HL-60/S4 treated with phorbol 12-myristate 13-acetate at 8.2 ng/mL for 4 days and 3 days (cell line): ENCODE results near the gene BAIAP2L2.
"Not testable (repeated sequence)": the region's sequence is repeated elsewhere in the genome, so short reads cannot be mapped to it uniquely, and the experiment has no call there.

Source experiments
- in situ Hi-C: fragments of 300-500 bp; cut with MboI; formaldehyde crosslinking; loops from 2 replicates; pipeline ENCODE4 v1.15.0; 2022; ENCODE audit warnings: low sequenced_read_pairs

Gene BAIAP2L2

DNA sequence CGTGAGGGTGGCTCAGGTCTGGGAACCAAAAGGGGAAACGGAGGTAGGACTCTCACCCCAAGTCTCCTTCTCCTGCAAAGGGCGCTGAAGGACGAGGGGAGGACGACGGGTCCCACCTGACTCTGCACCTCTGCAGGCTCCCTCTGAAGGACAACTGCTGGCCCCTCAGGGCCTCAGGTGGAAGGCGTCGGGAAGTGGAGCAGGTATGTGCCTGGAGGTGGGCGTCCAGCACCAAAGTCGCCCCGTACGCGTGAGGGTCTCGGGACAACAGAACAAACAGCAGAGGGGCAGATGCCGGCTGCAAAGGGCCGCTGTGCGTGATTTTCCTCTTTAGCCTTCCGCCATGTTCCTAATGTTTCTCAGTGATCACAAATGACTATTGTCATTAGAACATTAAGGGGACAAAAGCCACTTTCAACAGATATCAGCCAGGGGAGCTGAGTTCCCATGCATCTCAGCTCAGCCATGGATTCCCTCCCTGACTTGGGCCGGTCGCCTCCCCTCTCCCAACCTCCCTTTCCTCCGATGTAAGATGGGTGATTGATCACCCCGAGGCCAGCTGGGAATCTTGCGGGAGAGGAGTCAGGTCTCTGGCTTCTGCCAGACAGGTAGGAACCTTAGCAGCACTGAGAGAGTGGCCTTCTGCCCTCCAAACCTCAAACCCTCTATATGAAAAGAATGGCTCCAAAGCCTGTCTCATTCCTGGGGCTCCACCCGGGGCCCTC is 27.3 kb downstream of the BAIAP2L2 start:
- in situ Hi-C loops: no loop called here

DNA sequence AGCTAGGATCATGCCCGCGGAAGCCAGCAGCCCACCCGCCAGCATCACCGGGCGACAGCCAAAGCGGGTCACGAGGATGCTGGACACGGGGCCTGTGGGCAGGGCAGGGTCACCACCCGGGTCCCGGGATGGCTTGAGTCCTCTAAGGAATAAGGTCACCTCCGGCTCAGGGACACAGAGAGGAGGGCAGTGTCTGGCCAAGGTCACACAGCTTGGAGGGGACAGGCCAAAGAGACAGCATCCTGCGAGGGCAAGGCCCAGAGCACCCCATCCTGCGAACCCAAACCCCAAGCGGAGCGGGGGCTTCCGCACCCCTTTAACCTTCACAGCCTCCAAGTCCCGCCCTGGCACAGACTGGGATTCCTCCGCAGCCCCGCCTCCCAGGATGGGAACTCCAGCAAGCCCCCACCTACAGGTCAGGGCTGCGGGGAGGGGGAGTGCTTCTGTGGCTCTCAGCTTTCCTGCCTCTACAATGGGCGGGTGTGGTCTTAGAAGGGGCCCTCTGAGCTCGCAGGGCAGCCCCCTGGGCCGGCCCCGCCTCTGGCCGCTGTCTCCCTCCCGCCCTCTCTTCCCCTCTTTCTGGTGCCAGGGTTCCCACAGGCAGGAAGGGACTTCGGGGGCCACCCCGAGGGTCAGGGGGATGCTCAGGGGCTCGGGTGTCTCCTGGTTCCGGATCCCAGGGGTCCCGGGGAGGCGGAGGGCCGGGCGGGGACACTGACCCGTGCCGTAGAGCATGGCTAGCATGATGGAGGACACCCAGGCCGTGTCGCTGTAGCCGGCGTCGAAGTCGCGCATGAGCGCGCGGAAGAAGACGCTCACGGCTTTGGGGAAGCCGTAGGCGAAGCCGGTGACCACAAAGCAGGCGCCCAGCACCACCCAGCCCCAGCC is 28.3 kb downstream of the BAIAP2L2 start:
- in situ Hi-C loops: no loop called here

DNA sequence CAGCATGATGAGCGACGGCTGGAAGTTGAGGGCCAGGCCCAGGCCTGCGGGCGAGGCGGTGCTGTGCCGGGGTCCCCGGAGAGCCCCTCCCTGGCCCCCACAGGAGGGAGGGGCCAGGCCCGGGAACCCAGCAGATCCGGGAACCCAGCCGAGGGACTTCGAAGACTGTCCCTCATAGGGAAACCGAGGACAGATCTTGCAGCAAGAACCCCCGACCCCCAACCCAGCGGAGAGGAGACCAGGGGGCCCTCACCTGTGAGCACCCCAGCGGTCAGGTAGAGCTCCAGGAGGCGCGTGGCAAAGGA is 28.9 kb downstream of the BAIAP2L2 start:
- in situ Hi-C loops: no loop called here

DNA sequence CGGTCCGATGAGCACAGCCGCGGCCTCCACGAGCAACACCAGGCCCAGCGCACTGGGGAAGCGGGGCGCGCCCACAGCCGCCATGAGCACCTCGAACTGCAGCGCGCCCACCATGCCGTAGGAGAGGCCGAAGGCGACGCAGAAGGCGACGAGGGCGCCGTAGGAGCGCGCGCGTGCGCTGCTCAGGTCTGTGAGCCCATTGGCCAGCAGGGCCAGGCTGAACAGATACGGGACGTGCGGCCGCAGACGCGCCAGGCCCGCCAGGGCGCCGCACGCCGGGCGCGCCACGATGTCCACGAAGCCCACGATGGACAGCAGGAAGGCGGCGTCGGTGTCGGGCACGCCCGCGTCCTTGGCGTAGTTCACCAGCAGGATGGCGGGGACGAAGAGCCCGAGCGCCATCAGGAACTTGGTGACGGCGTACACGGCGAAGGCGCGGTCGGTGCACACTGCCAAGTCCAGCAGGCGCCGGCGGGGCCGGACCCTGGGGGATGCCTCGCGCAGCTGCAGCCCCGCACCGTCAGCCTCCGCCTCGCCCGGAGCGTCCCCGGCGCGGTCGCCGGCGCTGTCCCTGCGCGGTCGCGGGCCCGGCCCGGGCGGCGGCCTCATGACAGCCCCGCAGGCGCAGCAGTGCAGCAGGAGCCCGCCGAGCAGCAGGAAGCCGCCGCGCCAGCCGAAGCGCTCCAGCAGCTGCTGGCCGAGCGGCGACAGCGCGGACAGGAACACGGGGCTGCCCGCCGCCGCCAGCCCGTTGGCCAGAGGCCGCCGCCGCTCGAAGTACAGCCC is 29.4 kb downstream of the BAIAP2L2 start:
- in situ Hi-C loops: no loop called here

DNA sequence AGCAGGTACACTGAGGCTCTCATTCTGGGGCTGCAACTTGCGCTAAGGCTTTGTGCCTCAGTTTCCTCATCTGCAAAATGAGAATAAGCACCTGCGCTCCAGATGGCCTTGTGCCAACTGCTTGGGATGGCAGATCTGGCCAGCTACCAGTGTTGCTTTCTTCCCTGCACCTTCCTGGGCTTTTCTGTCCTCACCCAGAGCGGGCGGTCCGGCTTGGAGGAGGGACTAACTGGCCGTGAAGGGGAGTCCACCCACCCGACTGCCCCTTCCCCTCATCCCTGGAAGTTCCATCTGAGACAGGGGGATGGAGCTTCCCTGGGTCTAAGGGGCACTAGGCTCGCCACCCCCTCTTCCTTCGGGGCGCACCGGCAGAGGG is 30.0 kb downstream of the BAIAP2L2 start:
- in situ Hi-C loops: no loop called here

DNA sequence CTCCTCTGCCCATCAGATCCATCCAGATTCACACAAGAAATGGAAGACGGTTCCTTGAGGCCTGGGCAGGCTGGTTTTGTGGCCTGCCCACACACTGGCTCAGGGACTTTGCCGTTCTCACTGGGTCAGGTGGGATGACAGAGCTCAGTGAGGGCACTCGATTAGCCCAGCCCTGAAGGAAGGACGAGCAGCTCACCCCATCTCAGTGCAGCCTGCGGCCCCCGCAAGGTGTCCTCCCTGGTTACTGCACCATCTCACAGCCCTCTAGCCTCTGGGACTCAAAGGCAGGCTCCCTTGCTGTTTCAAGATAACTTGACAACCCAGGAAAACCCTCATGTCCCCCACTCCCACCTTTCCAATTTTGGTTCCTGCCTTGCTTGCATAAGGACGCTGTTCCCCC is 30.7 kb downstream of the BAIAP2L2 start:
- in situ Hi-C loops: no loop called here

DNA sequence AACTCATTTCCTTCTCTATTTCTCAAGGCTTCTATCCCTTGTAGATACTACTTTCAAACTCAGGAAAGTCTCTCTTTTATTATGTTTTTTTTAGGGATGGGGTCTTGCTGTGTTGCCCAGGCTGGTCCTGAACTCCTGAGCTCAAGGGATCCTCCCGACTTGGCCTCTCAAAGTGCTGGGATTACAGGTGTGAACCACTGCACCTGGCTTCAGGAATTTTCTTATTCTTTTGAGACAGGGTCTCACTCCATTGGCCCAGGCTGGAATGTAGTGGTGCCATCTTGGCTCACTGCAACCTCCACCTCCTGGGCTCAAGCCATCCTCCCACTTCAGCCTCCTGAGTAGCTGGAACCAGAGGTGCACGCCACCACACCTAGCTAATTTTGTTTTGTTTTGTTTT is 31.3 kb downstream of the BAIAP2L2 start:
- in situ Hi-C loops: not testable (repeated sequence)

DNA sequence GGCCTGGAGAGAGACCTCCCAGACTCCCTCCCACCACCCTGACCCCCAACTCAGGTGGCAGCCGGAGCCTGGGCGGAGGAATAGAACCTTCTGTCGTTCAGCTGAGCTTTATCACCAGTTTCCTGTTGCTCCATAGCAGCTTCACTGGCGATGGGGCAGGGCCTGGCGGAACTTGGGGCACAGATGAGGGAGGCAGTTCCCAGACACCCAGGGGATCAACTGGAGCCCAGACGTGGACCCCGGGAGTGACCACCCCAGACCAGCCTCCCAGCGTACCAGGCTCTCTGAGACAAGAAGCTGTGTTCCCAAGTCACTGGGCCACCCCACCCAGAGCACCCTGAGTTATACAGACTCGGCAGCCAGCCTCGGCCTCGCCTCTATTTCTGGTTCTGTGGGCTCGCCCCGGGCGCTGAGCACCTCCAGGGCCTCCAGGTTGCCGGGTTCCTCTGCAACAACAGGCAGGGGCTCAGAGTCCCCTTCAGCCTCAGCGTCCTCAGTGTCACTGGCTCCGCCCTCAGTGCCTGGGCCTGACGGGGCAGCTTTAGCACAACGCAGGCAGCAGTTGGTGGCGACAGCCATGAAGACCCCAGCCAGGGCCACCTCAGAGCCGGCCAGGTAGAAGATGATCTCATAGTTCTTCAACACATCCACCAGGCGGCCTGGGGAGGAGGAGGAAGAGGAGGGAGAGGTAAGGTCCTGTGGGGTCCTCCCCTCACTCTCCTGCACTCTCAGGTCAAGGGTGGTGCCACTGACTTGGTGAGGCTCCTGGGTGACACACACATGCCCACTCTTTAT is 32.2 kb downstream of the BAIAP2L2 start:
- in situ Hi-C loops: no loop called here

DNA sequence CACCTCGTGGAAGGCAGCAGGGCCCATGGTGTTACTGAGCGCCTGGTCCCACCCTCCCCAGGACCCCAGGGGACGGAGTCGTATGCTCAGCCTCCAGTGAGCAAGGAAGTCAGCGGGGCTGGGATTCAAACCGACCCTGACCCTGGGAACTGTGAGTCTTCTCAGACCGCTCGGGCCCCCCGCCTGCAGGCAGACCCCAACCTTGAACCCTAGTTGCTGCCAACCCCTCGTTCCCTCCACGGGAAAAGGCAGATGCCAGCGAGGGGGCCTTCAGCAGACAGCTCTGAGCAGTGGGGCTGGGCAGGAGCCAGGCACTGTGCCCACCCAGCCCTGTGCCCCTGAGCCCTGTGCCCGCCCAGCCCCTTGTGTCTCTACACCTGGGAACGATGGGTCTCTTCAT is 32.9 kb downstream of the BAIAP2L2 start:
- in situ Hi-C loops: no loop called here

DNA sequence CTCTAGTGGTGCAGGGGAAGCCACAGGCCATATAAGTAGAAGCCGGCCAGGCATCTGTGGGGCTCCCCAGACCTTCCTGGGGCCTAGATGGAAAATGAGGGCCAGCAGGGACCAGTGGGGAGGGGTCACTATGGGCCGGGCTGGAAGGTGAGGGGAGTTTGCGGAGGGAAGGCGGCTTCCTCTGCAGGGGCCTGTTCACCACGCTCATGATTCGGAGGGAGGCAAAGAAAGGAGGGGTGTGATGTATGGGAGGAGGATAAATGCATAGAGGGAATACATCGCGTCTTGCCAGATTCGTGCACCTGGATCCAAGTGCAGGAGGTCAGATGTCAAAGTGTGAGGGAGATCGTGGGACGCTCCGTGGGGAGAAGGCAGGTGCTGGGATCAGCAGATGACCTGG is 33.4 kb downstream of the BAIAP2L2 start:
- in situ Hi-C loops: no loop called here

DNA sequence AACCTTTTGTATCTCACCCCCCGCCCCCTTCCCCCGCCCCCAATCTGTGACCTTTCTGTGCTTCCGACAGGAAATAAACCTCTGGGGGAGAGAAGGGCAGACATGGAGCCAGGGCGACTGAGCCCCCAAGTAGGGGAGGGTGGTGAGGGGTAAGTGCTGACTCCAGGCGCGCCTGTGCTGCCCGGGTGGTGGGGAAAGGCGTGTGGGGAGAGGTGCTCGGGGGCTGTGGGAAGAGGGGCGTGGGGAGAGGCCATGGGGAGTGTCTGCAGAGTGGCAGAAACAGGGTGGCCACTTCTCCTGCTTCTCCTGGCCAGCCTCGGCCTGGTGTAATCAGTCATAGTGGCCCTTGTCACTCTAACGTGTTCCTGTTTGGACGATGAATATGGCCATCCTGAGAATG is 34.5 kb downstream of the BAIAP2L2 start:
- in situ Hi-C loops: no loop called here

DNA sequence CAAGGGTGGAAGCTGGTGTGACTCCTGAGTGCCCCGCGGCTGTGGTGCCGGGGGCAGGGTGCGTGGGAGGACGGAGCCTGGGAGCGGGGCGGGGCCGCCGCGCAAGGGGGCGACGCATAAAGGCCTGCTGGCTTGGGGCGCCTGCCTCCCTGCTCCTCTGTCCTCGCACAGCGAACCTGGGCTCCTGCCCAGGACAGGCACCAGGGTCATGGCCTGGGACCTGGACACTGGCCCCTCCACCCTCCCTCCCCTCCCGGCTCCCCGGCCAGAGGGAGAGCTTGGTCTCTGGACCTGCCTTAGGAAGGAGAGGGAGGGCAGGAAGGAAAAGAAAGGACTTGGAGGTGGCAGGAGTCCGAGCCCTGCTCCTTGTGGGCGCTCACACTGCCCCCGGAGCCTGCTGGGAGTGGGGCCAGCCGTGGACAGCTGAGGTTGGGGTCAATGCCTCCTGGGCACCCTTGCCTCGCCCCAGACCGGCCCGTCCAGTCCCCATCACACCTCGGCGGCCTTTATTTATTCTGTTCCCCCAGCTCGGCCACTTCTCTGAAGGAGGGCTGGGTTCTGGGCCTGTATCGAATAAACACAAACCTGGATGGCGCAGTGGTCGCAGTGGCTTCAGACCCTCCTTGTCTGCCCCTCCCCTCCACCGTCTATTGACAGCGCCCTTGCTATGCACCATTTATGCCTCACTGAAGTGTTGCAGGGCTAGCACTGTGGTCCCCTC is 35.2 kb downstream of the BAIAP2L2 start:
- in situ Hi-C loops: no loop called here

DNA sequence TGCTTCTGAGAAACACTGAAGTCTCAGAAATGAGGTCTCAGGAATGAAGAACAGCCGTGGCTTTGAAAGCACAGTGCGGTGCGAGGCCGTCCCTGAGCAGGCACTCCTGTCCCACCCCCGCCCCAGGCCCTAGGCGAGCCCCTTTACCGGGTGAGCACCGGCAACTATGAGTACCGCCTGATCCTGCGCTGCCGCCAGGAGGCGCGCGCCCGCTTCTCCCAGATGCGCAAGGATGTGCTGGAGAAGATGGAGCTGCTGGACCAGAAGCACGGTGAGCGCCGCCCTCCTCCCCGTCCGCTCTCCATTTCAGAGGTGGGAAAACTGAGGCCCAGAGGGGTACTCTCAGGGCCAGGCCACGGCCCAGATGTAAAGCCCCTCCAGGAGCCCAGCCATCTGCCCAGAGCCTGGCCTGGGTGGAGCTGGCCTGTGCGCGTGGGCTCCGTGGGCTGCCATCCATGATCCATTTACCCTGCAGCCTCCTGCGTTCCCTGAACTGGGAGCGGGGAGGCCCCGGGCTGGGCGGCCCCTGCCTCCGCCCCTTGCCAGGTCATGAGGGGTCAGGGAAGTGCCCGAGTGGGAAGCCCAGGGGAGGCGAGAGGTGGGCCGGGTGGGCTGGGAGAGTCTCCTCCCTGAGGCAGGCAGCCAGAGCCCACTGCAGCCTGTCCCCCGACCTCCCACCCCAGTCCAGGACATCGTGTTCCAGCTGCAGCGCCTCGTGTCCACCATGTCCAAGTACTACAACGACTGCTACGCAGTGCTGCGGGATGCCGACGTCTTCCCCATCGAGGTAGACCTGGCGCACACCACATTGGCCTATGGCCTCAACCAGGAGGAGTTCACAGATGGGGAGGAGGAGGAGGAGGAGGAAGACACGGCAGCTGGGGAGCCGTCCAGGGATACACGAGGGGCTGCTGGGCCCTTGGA is 36.0 kb downstream of the BAIAP2L2 start:
- in situ Hi-C loops: no loop called here

DNA sequence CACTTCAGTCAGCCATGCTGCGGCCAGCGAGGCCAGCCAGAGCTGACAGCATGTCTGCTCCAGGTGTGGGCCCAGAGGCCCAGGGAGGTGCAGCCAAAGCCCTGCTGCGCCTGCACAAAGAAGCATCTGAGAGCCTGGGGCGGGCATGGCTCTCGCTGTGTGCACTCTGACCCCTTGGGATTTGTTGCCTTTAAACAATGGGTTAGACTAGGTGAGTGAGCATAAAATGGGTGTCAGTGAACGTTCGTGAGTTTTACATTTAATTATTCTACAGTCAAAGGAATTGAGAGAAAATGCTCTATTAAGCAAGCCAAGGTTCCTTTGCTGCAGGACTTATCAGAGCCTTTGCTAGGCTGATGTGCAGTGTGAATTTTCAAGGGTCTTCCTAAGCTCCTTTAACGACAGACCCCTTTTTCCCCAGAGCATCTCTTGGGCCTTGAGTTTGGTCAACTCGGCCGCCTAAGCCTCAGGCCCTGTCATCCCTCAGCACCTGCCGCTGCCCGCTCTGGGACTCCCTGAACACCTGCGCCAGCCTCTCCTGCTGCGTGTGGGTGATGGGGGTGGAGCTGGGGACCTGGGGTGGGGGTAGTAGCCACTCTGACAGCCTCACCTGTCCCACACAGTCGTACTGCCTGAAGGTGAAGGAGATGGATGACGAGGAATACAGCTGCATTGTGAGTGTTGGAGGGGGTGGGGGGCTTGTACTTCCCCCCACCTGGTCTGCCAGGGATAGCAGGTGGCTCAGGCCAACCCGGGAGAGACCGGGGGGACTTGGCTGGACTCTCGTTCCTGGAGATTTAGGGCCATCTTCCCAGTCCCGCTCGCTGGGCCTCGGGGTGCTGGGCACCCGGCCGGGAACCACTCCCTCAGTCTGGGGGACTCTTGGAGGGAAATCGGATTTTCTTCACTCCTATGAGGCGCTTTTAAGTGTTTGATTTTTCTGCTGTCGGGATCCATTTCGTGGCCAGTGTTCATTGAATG is 37.0 kb downstream of the BAIAP2L2 start:
- in situ Hi-C loops: no loop called here

DNA sequence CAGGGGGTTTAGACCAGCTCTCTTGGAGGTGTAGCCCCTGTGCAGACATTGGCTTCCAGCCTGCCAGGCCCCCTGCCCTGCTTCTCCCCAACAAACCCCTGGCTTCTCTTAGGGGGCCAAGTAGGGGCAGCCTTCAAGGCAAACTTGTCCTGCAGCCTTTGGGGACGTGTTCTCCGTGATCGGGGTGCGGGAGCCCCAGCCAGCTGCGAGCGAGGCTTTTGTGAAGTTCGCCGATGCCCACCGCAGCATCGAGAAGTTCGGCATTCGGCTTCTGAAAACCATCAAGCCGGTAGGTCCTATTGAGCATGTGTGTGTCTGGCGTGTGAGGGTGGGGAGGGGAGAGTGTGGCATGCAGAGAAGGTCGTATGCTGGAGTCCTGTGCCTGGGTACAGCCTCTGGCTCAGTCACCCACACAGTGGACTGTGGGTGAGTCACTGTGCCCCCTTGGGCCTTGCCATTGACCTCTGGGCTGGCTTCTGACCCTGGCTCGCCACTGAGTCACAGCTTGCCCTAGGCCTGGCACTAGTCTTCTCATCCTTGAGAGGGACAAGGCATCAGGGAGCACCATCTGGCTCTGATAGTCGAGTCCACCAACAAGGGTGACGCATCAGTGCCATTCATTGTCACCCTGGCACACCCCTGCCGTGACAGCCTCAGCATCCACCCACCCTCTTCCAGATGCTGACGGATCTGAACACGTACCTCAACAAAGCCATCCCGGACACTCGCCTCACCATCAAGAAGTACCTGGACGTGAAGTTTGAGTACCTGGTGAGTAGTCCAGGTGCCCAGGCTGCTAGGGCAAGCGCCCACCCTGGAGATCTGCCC is 37.9 kb downstream of the BAIAP2L2 start:
- in situ Hi-C loops: no loop called here

DNA sequence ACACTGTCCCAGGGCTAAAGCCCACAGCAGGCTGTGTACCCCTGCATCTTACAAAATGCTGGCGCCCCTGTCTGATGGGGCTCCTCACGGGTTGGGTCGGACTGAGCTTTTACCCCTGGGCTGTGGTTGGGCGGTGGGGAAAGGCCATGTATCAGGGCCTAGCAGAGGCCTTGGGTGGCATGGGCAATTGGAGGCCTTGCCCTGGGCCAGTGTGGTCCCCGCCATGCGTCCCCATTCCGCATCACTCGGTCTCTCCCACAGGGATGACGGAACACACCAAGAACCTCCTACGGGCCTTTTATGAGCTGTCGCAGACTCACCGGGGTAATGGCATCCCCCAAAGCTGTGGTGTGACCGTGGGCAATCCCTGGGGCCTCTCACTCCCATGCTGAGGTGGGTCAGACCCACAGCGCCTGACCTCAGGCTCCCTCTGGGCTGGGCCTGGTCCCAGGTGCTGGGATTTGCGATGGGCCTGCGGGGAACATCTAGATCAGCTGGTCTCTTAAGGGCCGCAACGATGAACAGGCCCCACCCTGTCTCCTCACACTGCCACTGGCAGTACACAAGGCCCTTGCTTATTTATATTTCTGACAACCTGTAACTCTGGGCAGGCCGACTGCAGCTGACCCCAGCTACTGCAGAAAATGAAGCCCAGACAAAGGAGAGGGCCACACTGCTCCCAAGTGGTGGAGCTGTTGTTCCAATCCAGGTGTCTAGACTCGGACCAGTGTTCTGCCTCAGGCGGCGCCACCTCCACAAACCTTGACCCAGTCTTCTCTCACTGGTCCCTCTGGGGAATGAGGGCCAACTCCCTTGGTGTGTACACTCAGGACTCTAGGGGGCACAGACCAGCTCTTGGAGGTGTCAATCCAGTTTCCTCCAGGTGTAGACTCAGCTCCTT is 38.8 kb downstream of the BAIAP2L2 start:
- in situ Hi-C loops: no loop called here
